GM21619 (cell line): ENCODE data around the gene MTHFD2L.
"Not testable (repeated sequence)": the region's sequence is repeated elsewhere in the genome, so short reads cannot be mapped to it uniquely, and the experiment has no call there.

ENCODE experiments used
- ATAC-seq: cut with Tn5 transposase; IDR thresholded peaks from one replicate; pipeline ENCODE4 v1.9.1; 2021; ENCODE audit not compliant: unreplicated experiment

The MTHFD2L gene

DNA sequence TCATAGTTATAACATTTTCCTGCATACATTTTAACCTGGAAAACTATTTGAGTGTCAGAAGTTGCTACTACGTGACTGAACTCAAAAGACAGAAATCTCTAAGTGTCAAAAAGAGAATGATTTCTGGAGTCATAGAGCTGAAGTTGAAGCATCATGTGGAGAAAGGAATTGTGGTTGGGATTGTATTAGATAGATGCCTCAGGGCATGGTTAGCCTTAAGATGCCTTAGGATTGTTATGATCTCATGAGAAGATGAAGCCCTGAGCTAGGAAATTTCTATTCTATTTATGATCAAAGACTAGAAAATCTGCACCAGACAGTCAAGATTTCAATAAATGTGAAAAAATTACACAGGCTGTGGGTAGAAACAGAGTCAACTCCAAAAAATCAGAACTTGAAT is 170.6 kb downstream of the MTHFD2L start:
- no peak for ATAC-seq

GRCh38 chr4:74329307-74329706 is 171.4 kb downstream of the MTHFD2L start:
- no peak for ATAC-seq

GRCh38 chr4:74330295-74330750 is 172.4 kb downstream of the MTHFD2L start:
- no peak for ATAC-seq

DNA sequence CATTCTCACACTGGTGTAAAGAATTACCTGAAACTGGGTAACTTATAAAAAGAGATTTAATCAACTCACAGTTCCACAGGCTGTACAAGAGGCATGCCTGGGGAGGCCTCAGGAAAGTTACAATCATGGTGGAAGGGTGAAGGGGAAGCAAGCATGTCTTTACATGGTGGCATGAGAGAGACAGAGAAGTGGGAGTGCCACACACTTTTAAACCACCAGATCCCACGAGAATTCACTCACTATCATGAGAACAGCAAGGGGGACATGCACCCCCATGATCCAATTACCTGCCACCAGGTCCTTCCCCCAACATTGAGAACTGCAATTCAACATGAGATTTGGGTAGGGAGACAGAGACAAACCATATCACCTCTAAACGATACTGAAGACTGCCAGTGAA is 173.3 kb downstream of the MTHFD2L start:
- no peak for ATAC-seq

GRCh38 chr4:74331944-74332343 is 174.0 kb downstream of the MTHFD2L start:
- no peak for ATAC-seq

- no peak for ATAC-seq
These were observed 176.7 kb downstream of the MTHFD2L start for GRCh38 chr4:74334636-74335035.

DNA sequence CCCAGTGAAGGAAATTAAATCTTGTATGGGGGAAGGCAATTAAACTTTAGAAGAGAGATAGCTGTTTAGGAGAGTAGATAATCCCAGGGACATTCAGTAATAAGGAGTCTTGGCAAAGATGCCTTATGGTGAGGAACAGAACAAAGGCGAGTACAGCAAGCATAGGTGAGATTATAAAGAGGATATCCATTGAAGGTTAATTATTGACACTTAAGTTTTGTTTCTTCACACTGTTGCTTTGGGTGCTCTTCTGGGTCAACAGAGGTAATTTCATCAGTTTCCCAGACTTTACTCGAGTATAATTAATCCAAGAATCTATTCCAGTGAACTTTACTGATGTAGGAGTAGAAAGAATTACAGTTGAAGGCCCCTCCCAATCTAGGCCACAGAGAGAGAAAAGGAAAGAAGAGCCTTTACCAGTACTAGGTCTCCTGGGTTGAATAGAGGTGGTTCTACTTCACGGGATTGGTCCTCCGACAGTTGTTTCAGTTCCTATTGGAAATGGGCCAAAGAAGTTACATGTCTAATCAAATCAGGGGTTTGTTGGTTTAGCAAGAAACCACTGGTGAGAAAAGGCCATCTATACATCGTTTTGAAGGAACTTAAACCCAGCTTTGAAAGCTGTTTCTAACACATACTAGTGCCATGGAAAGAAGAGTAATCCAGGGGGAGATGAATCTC is 177.6 kb downstream of the MTHFD2L start:
- peak; percentile 72 for ATAC-seq

- no peak for ATAC-seq
These were observed 180.9 kb downstream of the MTHFD2L start for GRCh38 chr4:74338792-74339333.

DNA sequence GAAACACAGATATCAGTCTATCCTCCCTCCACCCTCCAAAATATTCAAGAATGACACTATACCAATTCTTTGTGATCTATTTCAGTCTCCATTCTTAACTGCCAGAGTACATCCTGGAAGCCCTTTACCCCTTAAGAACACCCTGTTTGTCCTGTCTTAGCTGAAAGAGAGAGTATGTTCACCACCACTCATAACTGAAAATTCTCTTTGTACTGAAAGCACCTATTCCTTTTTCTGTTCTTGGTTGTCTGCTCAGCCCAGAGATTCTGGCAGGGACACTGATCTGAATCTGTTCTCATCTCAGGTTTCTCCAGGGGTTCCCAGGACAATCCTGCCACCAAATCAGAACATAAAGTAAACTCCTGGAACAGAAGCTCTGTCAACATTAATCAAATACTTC is 181.6 kb downstream of the MTHFD2L start:
- ATAC-seq, result no peak

GRCh38 chr4:74340421-74340820 is 182.5 kb downstream of the MTHFD2L start:
- not testable (repeated sequence) for ATAC-seq

DNA sequence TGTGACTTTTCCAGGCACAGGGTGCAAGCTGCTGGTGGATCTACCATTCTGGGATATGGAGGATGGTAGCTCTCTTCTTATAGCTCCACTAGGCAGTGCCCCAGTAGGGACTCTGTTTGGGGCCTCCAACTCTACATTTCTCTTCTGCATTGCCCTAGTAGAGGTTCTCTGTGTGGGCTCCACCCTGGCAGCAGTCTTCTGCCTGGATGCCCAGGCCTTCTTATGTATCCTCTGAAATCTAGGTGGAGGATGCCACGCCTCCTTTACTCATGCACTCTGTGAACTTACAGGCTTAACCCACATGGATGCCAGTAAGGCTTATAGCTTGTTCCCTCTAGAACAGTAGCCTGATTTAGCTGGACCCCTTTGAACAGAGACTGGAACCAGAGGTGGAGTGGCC is 186.1 kb downstream of the MTHFD2L start:
- no peak for ATAC-seq
